HG02943 (cell line): Measurements from ENCODE around the gene CBLN3.

Experiments used
- ATAC-seq: cut with Tn5 transposase; IDR thresholded peaks from one replicate; pipeline ENCODE4 v1.9.1; 2021; ENCODE audit warnings: mild to moderate bottlenecking, low read depth, moderate library complexity; ENCODE audit not compliant: unreplicated experiment

The CBLN3 gene

GRCh38 chr14:24407608-24408325 is 21.7 kb downstream of the CBLN3 start:
- ATAC-seq: no peak

- no peak for ATAC-seq
Observed at GRCh38 chr14:24406416-24406815, 23.1 kb downstream of the CBLN3 start.

GRCh38 chr14:24404814-24405213 is 24.7 kb downstream of the CBLN3 start:
- ATAC-seq: no peak

- no peak for ATAC-seq
Observed at GRCh38 chr14:24403294-24403998, 26.0 kb downstream of the CBLN3 start.

GRCh38 chr14:24401810-24402702 is 27.4 kb downstream of the CBLN3 start:
- ATAC-seq: no peak

GRCh38 chr14:24399999-24400718 is 29.3 kb downstream of the CBLN3 start:
- ATAC-seq: no peak

- ATAC-seq: no peak
Observed at GRCh38 chr14:24399447-24399822, 30.0 kb downstream of the CBLN3 start.

- ATAC-seq: no peak
Observed at GRCh38 chr14:24398653-24399446, 30.6 kb downstream of the CBLN3 start, which contains the start of gene NYNRIN. Gene NYNRIN (plus strand): TSS chr14:24399003. CDS start chr14:24399247, 244 bp downstream.

GRCh38 chr14:24398293-24398652 is 31.2 kb downstream of the CBLN3 start:
- no peak for ATAC-seq

GRCh38 chr14:24397639-24398292 is 31.7 kb downstream of the CBLN3 start:
- ATAC-seq: no peak

GRCh38 chr14:24395609-24396582 is 33.6 kb downstream of the CBLN3 start:
- no peak for ATAC-seq

- no peak for ATAC-seq
Observed at GRCh38 chr14:24394275-24394674, 35.2 kb downstream of the CBLN3 start.

- no peak for ATAC-seq
Observed at GRCh38 chr14:24392325-24393091, 37.0 kb downstream of the CBLN3 start.

GRCh38 chr14:24390701-24391468 is 38.6 kb downstream of the CBLN3 start:
- ATAC-seq: no peak

GRCh38 chr14:24389226-24389848 is 40.1 kb downstream of the CBLN3 start:
- no peak for ATAC-seq
